H1 (cell line): ENCODE results near the gene ADPRS. TPM values are rescaled to one million over a fixed set of nuclear protein-coding genes. Genes with fewer than 3 reads are reported as not detected.

ENCODE experiments used
- CTCF ChIA-PET: fragments of 300-600 bp; sonication (Branson Sonifier 250); formaldehyde crosslinking; loops from one replicate; lab custom pipeline; 2021; ENCODE audit not compliant: partially characterized antibody; lab: Charles Lee
- POLR2A ChIA-PET: fragments of 300-600 bp; sonication (Branson Sonifier 250); formaldehyde crosslinking; loops from one replicate; lab custom pipeline; 2021; ENCODE audit warnings: inconsistent platforms; ENCODE audit not compliant: partially characterized antibody; lab: Charles Lee
- DNase-seq, 2 experiments: peaks; one replicate each; pipeline versions ENCODE4 v3.0.0 to v3.0.0-alpha.2; 2010 to 2022; ENCODE audit warnings: low spot score in 2 of 2, low read depth in 1 of 2, mixed read lengths in 1 of 2
- FAIRE-seq: peaks from 2 replicates; lab custom pipeline; 2011; peaks lifted over from hg19 to GRCh38; lab: Jason Lieb, UNC
- H2AFZ ChIP-seq: 2 replicates; pipeline ENCODE4 v1.8.1; 2012; ENCODE audit warnings: low read length, inconsistent platforms
- H2AK5ac ChIP-seq: 2 replicates; pipeline ENCODE4 v1.6.1; 2013; ENCODE audit warnings: low read depth, low read length
- H2BK120ac ChIP-seq: replicated peaks from 2 replicates; pipeline ENCODE3; 2013; ENCODE audit warnings: low read depth, low read length, inconsistent platforms
- H2BK12ac ChIP-seq: 2 replicates; pipeline ENCODE4 v1.6.1; 2013; ENCODE audit warnings: low read depth, low read length
- H2BK15ac ChIP-seq: 2 replicates; pipeline ENCODE4 v1.6.1; 2013; ENCODE audit warnings: low read length
- H2BK20ac ChIP-seq: 2 replicates; pipeline ENCODE4 v1.6.1; 2013; ENCODE audit warnings: low read length
- H2BK5ac ChIP-seq: 2 replicates; pipeline ENCODE4 v1.6.1; 2013; ENCODE audit warnings: low read depth, low read length
- H3K14ac ChIP-seq: 2 replicates; pipeline ENCODE4 v1.6.1; 2013; ENCODE audit warnings: inconsistent platforms; ENCODE audit not compliant: insufficient read length
- H3K18ac ChIP-seq: 2 replicates; pipeline ENCODE4 v1.6.1; 2013; ENCODE audit warnings: low read length; ENCODE audit errors: extremely low read depth
- H3K23ac ChIP-seq: 2 replicates; pipeline ENCODE4 v1.6.1; 2013; ENCODE audit warnings: inconsistent platforms; ENCODE audit not compliant: insufficient read length
- H3K23me2 ChIP-seq: 2 replicates; pipeline ENCODE4 v1.6.1; 2013; ENCODE audit warnings: low read depth, low read length
- H3K27ac ChIP-seq: 2 replicates; pipeline ENCODE4 v1.6.1; 2011; ENCODE audit warnings: low read depth, low read length, inconsistent platforms
- H3K27me3 ChIP-seq, 4 experiments: replicated peaks in 1 of 4; 1 replicate in 1 of 4; 2 replicates in 3 of 4; pipeline versions ENCODE4 v1.6.1 to v1.8.1; 2011 to 2013; ENCODE audit warnings: low read length in 3 of 4, mild to moderate bottlenecking in 3 of 4, inconsistent platforms in 2 of 4, mixed read lengths in 2 of 4, moderate library complexity in 1 of 4; ENCODE audit not compliant: control insufficient read depth in 3 of 4, insufficient read depth in 3 of 4; ENCODE audit errors: extremely low read depth in 1 of 4
- H3K36me3 ChIP-seq, 4 experiments: 2 replicates each; pipeline versions ENCODE4 v1.6.1 to v1.8.1; 2011 to 2013; ENCODE audit warnings: mild to moderate bottlenecking in 4 of 4, low read length in 3 of 4, moderate library complexity in 2 of 4, control low read depth in 1 of 4, inconsistent platforms in 1 of 4; ENCODE audit not compliant: insufficient read depth in 4 of 4, control insufficient read depth in 2 of 4
- H3K4ac ChIP-seq: replicated peaks from 2 replicates; pipeline ENCODE3; 2013; ENCODE audit warnings: low read length, low read depth, mixed read lengths, inconsistent platforms; ENCODE audit not compliant: insufficient read length
- H3K4me1 ChIP-seq, 4 experiments: replicated peaks in 1 of 4; 1 replicate in 1 of 4; 2 replicates in 3 of 4; pipeline versions ENCODE4 v1.6.1 to v1.8.1; 2011 to 2013; ENCODE audit warnings: low read length in 3 of 4, inconsistent platforms in 2 of 4, mixed read lengths in 1 of 4; ENCODE audit not compliant: insufficient read depth in 4 of 4, control insufficient read depth in 3 of 4
- H3K4me2 ChIP-seq, 2 experiments: 2 replicates each; pipeline versions ENCODE4 v1.6.1 to v1.8.1; 2011 to 2013; ENCODE audit warnings: low read depth in 2 of 2, low read length in 2 of 2, control low read depth in 1 of 2, inconsistent platforms in 1 of 2, mild to moderate bottlenecking in 1 of 2; ENCODE audit not compliant: insufficient read depth in 1 of 2
- H3K4me3 ChIP-seq, 4 experiments: fragments of 200-600, 300-600 bp in 1 of 4; sonication (generic), shearing (Covaris generic), sonication (Bioruptor Twin) in 1 of 4; 2 replicates each; pipeline versions ENCODE4 v1.5.1 to v1.8.1; 2011 to 2016; ENCODE audit warnings: low read length in 4 of 4, low read depth in 3 of 4, control low read depth in 2 of 4, inconsistent platforms in 2 of 4, mild to moderate bottlenecking in 2 of 4, mixed read lengths in 1 of 4, moderate library complexity in 1 of 4; ENCODE audit not compliant: insufficient read depth in 2 of 4; ENCODE audit errors: extremely low read depth in 1 of 4
- H3K56ac ChIP-seq: replicated peaks from 2 replicates; pipeline ENCODE3; 2013; ENCODE audit warnings: low read depth, mild to moderate bottlenecking, mixed read lengths, low read length, inconsistent platforms; ENCODE audit not compliant: insufficient read length
- H3K79me1 ChIP-seq: 2 replicates; pipeline ENCODE4 v1.6.1; 2013; ENCODE audit warnings: low read depth, low read length, control low read depth
- H3K79me2 ChIP-seq, 2 experiments: 2 replicates each; pipeline versions ENCODE4 v1.6.1 to v1.8.1; 2012 to 2013; ENCODE audit warnings: low read length in 2 of 2, mild to moderate bottlenecking in 2 of 2, inconsistent platforms in 1 of 2; ENCODE audit not compliant: insufficient read depth in 2 of 2, control insufficient read depth in 1 of 2
- H3K9ac ChIP-seq, 4 experiments: replicated peaks in 1 of 4; 1 replicate in 1 of 4; 2 replicates in 3 of 4; pipeline versions ENCODE4 v1.6.1 to v1.8.1; 2011 to 2013; ENCODE audit warnings: low read depth in 3 of 4, low read length in 3 of 4, control low read depth in 2 of 4, mild to moderate bottlenecking in 2 of 4, moderate library complexity in 2 of 4, inconsistent platforms in 1 of 4; ENCODE audit errors: extremely low read depth in 1 of 4
- H3K9me3 ChIP-seq, 2 experiments: 2 replicates each; pipeline versions ENCODE4 v1.6.1 to v1.8.1; 2012 to 2013; ENCODE audit warnings: mild to moderate bottlenecking in 2 of 2, moderate library complexity in 2 of 2, control low read depth in 1 of 2, inconsistent platforms in 1 of 2, low read depth in 1 of 2, low read length in 1 of 2, mixed read lengths in 1 of 2; ENCODE audit not compliant: insufficient read depth in 2 of 2
- H4K20me1 ChIP-seq, 2 experiments: replicated peaks in 1 of 2; 2 replicates each; pipeline versions ENCODE3 to v1.8.1; 2011 to 2013; ENCODE audit warnings: inconsistent platforms in 2 of 2, low read length in 2 of 2, mild to moderate bottlenecking in 1 of 2; ENCODE audit not compliant: insufficient read depth in 2 of 2, control insufficient read depth in 1 of 2
- H4K5ac ChIP-seq: 2 replicates; pipeline ENCODE4 v1.6.1; 2013; ENCODE audit warnings: low read length, low read depth, mixed read lengths, inconsistent platforms; ENCODE audit not compliant: insufficient read length
- H4K8ac ChIP-seq: 2 replicates; pipeline ENCODE4 v1.8.0; 2013; ENCODE audit warnings: mild to moderate bottlenecking, moderate library complexity, low read length, inconsistent platforms; ENCODE audit not compliant: insufficient read depth; ENCODE audit errors: extremely low read depth
- H4K91ac ChIP-seq: replicated peaks from 2 replicates; pipeline ENCODE3; 2013; ENCODE audit warnings: low read length, mixed read lengths, inconsistent platforms; ENCODE audit not compliant: insufficient read length
- CTCF ChIP-seq, 3 experiments: IDR thresholded peaks; 1 replicate in 2 of 3; 2 replicates in 1 of 3; pipeline versions ENCODE4 v1.5.1 to v1.6.1; 2011; ENCODE audit warnings: low read length in 3 of 3, mild to moderate bottlenecking in 3 of 3, inconsistent platforms in 2 of 3, low read depth in 1 of 3, moderate library complexity in 1 of 3; ENCODE audit not compliant: insufficient read depth in 1 of 3; ENCODE audit errors: control extremely low read depth in 1 of 3
- RAD21 ChIP-seq, 2 experiments: IDR thresholded peaks in 1 of 2; conservative IDR thresholded peaks in 1 of 2; 2 replicates each; pipeline ENCODE4 v1.6.1; 2011; ENCODE audit warnings: low read depth in 2 of 2, low read length in 2 of 2, improper control_type of control experiment in 1 of 2, inconsistent platforms in 1 of 2, mild to moderate bottlenecking in 1 of 2, moderate library complexity in 1 of 2
- WGBS, 2 experiments: shearing (Covaris generic) in 1 of 2; methylation state at CpG; one replicate each; pipeline versions ENCODE4 v1.1.6 to v1.1.7; 2013 to 2015; ENCODE audit warnings: low lambda C conversion rate in 2 of 2, mixed read lengths in 2 of 2, inconsistent platforms in 1 of 2, low coverage in 1 of 2, missing lambda C conversion rate in 1 of 2; ENCODE audit not compliant: insufficient replicate concordance in 2 of 2, insufficient coverage in 1 of 2, insufficient read length in 1 of 2; ENCODE audit errors: extremely low coverage in 1 of 2, missing lambda C conversion rate in 1 of 2; 5-methylcytosine and 5-hydroxymethylcytosine counted together
- polyA plus RNA-seq, 7 experiments: library from polyadenylated mRNA; depleted of rRNA in 3 of 7; stranded (reverse) in 5 of 7; unstranded in 2 of 7; fragments of >200 nt in 5 of 7; fragments of 200-250 nt in 2 of 7; gene quantifications; 1 replicate in 5 of 7; 2 replicates in 1 of 7; 4 replicates in 1 of 7; pipeline versions ENCODE4 v1.2.1 to v1.2.3, GENCODE V29; 2011 to 2013; ENCODE audit warnings: missing spikeins in 2 of 7, mixed read lengths in 2 of 7
- total RNA-seq: library from RNA; stranded (reverse); fragmentation: NEBNext Ultra II Directional; extraction: Animal tissue kit (Norgen Biotek cat#: 25700); gene quantifications from 2 replicates; pipeline ENCODE4 v1.2.1, GENCODE V29; 2021
- TF ChIP-seq, protein P1 (sequence below): IDR thresholded peaks from 2 replicates; pipeline ENCODE4 v1.6.1; 2012; ENCODE audit warnings: inconsistent platforms

Gene ADPRS
- total and polyA plus RNA-seq, 2 of the 8 experiments (the other 6 are each of a cell fraction or from before 2014, with no cell fraction given) = 22.9 to 38.1 TPM

DNA sequence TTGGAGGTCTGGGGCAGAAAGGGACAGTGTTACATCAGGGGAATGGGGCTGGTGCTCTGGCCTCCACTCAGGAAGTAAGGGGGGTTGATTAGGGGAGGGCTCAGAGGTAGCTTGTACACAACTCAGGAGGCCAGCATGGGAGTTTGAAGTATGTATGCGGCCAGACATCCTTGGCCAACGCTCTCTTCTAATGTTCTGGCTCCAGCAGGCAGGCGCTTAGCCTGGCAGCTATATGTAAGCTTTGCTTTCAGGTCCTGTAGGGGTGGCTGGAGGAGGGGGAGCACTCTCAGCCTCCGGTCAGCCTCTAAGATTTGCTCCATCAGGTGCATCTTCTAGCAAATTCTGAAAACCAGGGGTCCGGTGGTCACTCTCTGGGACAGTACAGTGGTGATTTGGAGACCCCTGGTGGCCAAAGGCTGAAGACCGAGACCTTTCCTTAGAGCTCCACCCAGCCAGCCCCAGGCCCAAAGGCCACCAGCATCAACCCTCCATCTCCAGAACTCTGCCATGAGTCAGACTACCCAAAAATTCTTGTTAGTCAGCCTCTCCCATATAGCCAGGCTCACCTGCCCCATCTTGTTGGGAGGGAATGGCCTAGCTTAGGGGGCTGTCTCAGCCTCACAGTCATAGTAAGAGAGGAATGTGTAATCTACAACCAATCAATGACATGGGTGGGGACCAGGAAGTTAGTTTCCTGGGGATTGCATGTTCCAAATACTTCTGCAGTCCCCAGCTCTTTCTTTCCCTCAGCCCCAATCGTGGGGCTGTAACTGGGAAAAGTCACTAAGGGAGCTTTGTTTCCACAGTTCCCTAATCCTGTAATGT is 46.0 kb downstream of the ADPRS start:
- Histone ChIP-seq H3K9ac (no peak overlapping the region), H2AK5ac (no peak overlapping the region), H3K27me3 (no peaks in the 10 kb centered on the region), H3K14ac (no peak overlapping the region), H3K36me3 (peaks cover 0 to 3% (median 0%) of the 10 kb centered on the region in 4 experiments; a peak in 4 of 8 replicates), H2BK5ac (no peak overlapping the region), H3K18ac (no peak overlapping the region), H3K79me2 (no peaks in the 10 kb centered on the region), H4K91ac (no peak overlapping the region), H4K5ac (no peak overlapping the region), H3K9me3 (no peaks in the 10 kb centered on the region), H2BK120ac (no peak overlapping the region), H3K4me2 (no peak overlapping the region), H3K23ac (no peak overlapping the region), H3K27ac (no peak overlapping the region), H3K4me1 (peaks cover 0 to 2% (median 0%) of the 10 kb centered on the region in 4 experiments; a peak in 2 of 7 replicates), H2BK15ac (no peak overlapping the region; the same call in 1 of the 2 replicates), H2AFZ (no peak overlapping the region), H4K8ac (0 out of 2 replicates have a peak overlapping the region, but pooled peaks have one; percentile 45), H3K79me1 (no peaks in the 10 kb centered on the region), H2BK12ac (no peak overlapping the region), H2BK20ac (no peak overlapping the region; the same call in 1 of the 2 replicates), H3K4ac (no peak overlapping the region), H3K23me2 (no peaks in the 10 kb centered on the region), H4K20me1 (peaks cover 0 to 2% of the 10 kb centered on the region in 2 experiments), H3K56ac (no peak overlapping the region), H3K4me3 (no peak overlapping the region)
- POLR2A ChIA-PET = interaction anchor here (0.6 to 9.3 kb wide), 5 partner anchors 9 to 78 kb away, joined by 3 to 61 read pairs (median 6); partner anchors contain the start of gene TRAPPC3
- WGBS, 2 experiments = 72% methylated on average over 7 of the region's 7 CpGs; no CpG with 5 or more reads in 1 of the 2 experiments
- CTCF ChIA-PET = interaction anchor here (0.7 to 20.9 kb wide), 37 partner anchors 9 to 278 kb away, joined by 3 to 738 read pairs (median 4); partner anchors contain the start of genes ADPRS, MAP7D1, SH3D21 and THRAP3
- TF ChIP-seq RAD21 (IDR thresholded peaks at IDR 0.05 in 1 of 2, conservative IDR thresholded peaks at IDR 0.05 in 1 of 2; ENCODE audit: low read depth in 2 of 2, low read length in 2 of 2) (peak; percentile 90 to 92), CTCF (IDR thresholded peaks at IDR 0.05; ENCODE audit: control extremely low read depth in 1 of 3, insufficient read depth in 1 of 3, low read depth in 1 of 3, low read length in 3 of 3) (peak; percentile 77 to 91 (median 83))
- TF ChIP-seq, protein P1, sequence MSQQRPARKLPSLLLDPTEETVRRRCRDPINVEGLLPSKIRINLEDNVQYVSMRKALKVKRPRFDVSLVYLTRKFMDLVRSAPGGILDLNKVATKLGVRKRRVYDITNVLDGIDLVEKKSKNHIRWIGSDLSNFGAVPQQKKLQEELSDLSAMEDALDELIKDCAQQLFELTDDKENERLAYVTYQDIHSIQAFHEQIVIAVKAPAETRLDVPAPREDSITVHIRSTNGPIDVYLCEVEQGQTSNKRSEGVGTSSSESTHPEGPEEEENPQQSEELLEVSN = no peak
- FAIRE-seq (peak; percentile 60), DNase-seq (peak in 1 of 2 experiments; percentile 90)
